HepG2 (cell line): Measurements from ENCODE around the gene BMP6. TPM values are rescaled to one million over a fixed set of nuclear protein-coding genes. Genes with fewer than 3 reads are reported as not detected.
A peak's percentile ranks its signal among the peaks of the same experiment; 100 is the strongest.

ENCODE experiments used
- AHR ChIP-seq: IDR thresholded peaks from 2 replicates; pipeline ENCODE4 v1.6.1; 2018; ENCODE audit warnings: missing genetic modification reagents, missing compliant biosample characterization
- ATF7 ChIP-seq, 2 experiments: fragments of 450-650 bp in 1 of 2; sonication (generic) in 1 of 2; formaldehyde crosslinking in 1 of 2; IDR thresholded peaks; 2 replicates each; pipeline versions ENCODE4 v1.4.0 to v1.6.1; 2016 to 2020; ENCODE audit warnings: antibody characterized with exemption in 1 of 2, mild to moderate bottlenecking in 1 of 2, missing genetic modification reagents in 1 of 2
- BCL6 ChIP-seq: IDR thresholded peaks from 2 replicates; pipeline ENCODE4 v1.6.1; 2016; ENCODE audit warnings: missing genetic modification reagents, missing compliant biosample characterization
- IRF2 ChIP-seq: IDR thresholded peaks from 2 replicates; pipeline ENCODE4 v1.6.1; 2018; ENCODE audit warnings: missing genetic modification reagents, missing compliant biosample characterization
- LCORL ChIP-seq, 2 experiments: fragments of 450-650 bp in 1 of 2; sonication (generic) in 1 of 2; formaldehyde crosslinking in 1 of 2; IDR thresholded peaks; 2 replicates each; pipeline versions ENCODE4 v1.5.0 to v1.6.1; 2017 to 2020; ENCODE audit warnings: antibody characterized with exemption in 1 of 2, missing genetic modification reagents in 1 of 2
- NFRKB ChIP-seq: fragments of 450-650 bp; IDR thresholded peaks from 2 replicates; pipeline ENCODE4 v1.6.1; 2017
- PCBP1 ChIP-seq: fragments of 200-400 bp; formaldehyde crosslinking; IDR thresholded peaks from 2 replicates; pipeline ENCODE4 v1.6.1; 2017; ENCODE audit warnings: mild to moderate bottlenecking, low read depth, low read length, borderline replicate concordance
- PPARG ChIP-seq: conservative IDR thresholded peaks from 2 replicates; pipeline ENCODE4 v1.6.1; 2016; ENCODE audit warnings: missing biosample characterization, missing genetic modification reagents
- TBX2 ChIP-seq: sonication (generic); formaldehyde crosslinking; IDR thresholded peaks from 2 replicates; pipeline ENCODE4 v1.5.0; 2020; ENCODE audit warnings: missing genetic modification reagents, mild to moderate bottlenecking, borderline replicate concordance
- TOE1 ChIP-seq: sonication (generic); formaldehyde crosslinking; IDR thresholded peaks from 2 replicates; pipeline ENCODE4 v1.4.0; 2020; ENCODE audit warnings: mild to moderate bottlenecking, missing genetic modification reagents
- ZNF333 ChIP-seq: sonication (generic); formaldehyde crosslinking; IDR thresholded peaks from 2 replicates; pipeline ENCODE4 v1.4.0; 2020; ENCODE audit warnings: mild to moderate bottlenecking, missing genetic modification reagents, borderline replicate concordance
- ZNF33B ChIP-seq: sonication (generic); formaldehyde crosslinking; IDR thresholded peaks from 2 replicates; pipeline ENCODE4 v1.5.1; 2020; ENCODE audit warnings: mild to moderate bottlenecking, missing genetic modification reagents
- polyA plus RNA-seq, 8 experiments: library from polyadenylated mRNA; depleted of rRNA in 3 of 8; stranded (reverse) in 7 of 8; unstranded in 1 of 8; fragments of >200 nt; fragmentation: Illumina TruSeq in 4 of 8; extraction: Trizol in 4 of 8; gene quantifications; 2 replicates each; pipeline versions ENCODE4 v1.2.1 to v1.2.3, GENCODE V29; 2011 to 2016; ENCODE audit warnings: low read depth in 4 of 8, missing spikeins in 1 of 8, mixed read lengths in 1 of 8; ENCODE audit not compliant: insufficient read depth in 1 of 8
- total RNA-seq, 5 experiments: library from RNA; depleted of rRNA; stranded (reverse); fragments of >200 nt; fragmentation: Illumina TruSeq; extraction: Trizol; gene quantifications; 2 replicates each; pipeline ENCODE4 v1.2.3, GENCODE V29; 2016; ENCODE audit warnings: low read depth in 1 of 5
- TF ChIP-seq, protein P1 (sequence below): sonication (generic); formaldehyde crosslinking; IDR thresholded peaks from 2 replicates; pipeline ENCODE4 v1.5.1; 2020; ENCODE audit warnings: mild to moderate bottlenecking, moderate library complexity, missing genetic modification reagents
- TF ChIP-seq, protein P2 (sequence below): sonication (generic); formaldehyde crosslinking; conservative IDR thresholded peaks from 2 replicates; pipeline ENCODE4 v1.8.1; 2023; ENCODE audit warnings: missing genetic modification reagents
- TF ChIP-seq, protein P3 (sequence below): sonication (generic); formaldehyde crosslinking; IDR thresholded peaks from 2 replicates; pipeline ENCODE4 v1.5.0; 2020; ENCODE audit warnings: mild to moderate bottlenecking, missing genetic modification reagents, moderate library complexity
- TF ChIP-seq, protein P4 (sequence below): IDR thresholded peaks from 2 replicates; pipeline ENCODE4 v1.4.0; 2020; ENCODE audit warnings: mild to moderate bottlenecking, missing genetic modification reagents
- TF ChIP-seq, protein P5 (sequence below): sonication (generic); formaldehyde crosslinking; IDR thresholded peaks from 2 replicates; pipeline ENCODE4 v1.4.0; 2020; ENCODE audit warnings: mild to moderate bottlenecking, low read depth, missing genetic modification reagents
- TF ChIP-seq, protein P6 (sequence below): sonication (generic); IDR thresholded peaks from 2 replicates; pipeline ENCODE4 v1.6.1; 2016; ENCODE audit warnings: low read depth, borderline replicate concordance

BMP6 gene
- total and polyA plus RNA-seq, 2 of the 13 experiments (the other 11 are each of a cell fraction or from before 2014, with no cell fraction given) = 0.09 to 0.18 TPM

DNA sequence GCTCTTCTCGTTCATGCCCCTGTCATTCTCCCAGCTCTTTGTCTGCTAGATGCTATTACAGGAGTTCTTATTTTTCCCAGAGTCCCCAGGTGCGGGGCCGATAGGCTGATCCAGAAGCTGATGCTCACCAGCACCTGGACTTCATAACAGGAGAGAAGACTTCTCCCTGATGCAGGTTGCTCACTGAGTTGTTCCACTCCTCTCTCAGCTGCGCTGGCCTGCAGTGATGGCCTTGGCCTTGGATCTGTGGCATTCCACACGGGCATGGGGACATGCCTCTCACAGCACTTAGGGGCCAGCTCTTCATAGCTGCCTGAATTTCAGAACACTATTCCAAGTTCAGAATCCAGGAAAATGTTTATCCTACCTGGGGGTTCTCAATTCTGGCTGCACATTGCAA is 191.8 kb downstream of the BMP6 start (continued):
- 0 out of 2 replicates have a peak, but pooled peaks have one; percentile 50 for TF ChIP-seq IRF2
- TF ChIP-seq, protein P1, sequence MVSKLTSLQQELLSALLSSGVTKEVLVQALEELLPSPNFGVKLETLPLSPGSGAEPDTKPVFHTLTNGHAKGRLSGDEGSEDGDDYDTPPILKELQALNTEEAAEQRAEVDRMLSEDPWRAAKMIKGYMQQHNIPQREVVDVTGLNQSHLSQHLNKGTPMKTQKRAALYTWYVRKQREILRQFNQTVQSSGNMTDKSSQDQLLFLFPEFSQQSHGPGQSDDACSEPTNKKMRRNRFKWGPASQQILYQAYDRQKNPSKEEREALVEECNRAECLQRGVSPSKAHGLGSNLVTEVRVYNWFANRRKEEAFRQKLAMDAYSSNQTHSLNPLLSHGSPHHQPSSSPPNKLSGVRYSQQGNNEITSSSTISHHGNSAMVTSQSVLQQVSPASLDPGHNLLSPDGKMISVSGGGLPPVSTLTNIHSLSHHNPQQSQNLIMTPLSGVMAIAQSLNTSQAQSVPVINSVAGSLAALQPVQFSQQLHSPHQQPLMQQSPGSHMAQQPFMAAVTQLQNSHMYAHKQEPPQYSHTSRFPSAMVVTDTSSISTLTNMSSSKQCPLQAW (CRISPR knock-in tag) = no peak
- no peak for TF ChIP-seq PCBP1
- TF ChIP-seq, protein P2, sequence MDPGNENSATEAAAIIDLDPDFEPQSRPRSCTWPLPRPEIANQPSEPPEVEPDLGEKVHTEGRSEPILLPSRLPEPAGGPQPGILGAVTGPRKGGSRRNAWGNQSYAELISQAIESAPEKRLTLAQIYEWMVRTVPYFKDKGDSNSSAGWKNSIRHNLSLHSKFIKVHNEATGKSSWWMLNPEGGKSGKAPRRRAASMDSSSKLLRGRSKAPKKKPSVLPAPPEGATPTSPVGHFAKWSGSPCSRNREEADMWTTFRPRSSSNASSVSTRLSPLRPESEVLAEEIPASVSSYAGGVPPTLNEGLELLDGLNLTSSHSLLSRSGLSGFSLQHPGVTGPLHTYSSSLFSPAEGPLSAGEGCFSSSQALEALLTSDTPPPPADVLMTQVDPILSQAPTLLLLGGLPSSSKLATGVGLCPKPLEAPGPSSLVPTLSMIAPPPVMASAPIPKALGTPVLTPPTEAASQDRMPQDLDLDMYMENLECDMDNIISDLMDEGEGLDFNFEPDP (CRISPR knock-in tag) = no peak
- TF ChIP-seq NFRKB = no peak
- TF ChIP-seq, protein P3, sequence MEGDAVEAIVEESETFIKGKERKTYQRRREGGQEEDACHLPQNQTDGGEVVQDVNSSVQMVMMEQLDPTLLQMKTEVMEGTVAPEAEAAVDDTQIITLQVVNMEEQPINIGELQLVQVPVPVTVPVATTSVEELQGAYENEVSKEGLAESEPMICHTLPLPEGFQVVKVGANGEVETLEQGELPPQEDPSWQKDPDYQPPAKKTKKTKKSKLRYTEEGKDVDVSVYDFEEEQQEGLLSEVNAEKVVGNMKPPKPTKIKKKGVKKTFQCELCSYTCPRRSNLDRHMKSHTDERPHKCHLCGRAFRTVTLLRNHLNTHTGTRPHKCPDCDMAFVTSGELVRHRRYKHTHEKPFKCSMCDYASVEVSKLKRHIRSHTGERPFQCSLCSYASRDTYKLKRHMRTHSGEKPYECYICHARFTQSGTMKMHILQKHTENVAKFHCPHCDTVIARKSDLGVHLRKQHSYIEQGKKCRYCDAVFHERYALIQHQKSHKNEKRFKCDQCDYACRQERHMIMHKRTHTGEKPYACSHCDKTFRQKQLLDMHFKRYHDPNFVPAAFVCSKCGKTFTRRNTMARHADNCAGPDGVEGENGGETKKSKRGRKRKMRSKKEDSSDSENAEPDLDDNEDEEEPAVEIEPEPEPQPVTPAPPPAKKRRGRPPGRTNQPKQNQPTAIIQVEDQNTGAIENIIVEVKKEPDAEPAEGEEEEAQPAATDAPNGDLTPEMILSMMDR (CRISPR knock-in tag) = no peak
- TF ChIP-seq ZNF333 (CRISPR knock-in tag) = no peak; the same call in 1 of the 2 replicates
- TF ChIP-seq, protein P4, sequence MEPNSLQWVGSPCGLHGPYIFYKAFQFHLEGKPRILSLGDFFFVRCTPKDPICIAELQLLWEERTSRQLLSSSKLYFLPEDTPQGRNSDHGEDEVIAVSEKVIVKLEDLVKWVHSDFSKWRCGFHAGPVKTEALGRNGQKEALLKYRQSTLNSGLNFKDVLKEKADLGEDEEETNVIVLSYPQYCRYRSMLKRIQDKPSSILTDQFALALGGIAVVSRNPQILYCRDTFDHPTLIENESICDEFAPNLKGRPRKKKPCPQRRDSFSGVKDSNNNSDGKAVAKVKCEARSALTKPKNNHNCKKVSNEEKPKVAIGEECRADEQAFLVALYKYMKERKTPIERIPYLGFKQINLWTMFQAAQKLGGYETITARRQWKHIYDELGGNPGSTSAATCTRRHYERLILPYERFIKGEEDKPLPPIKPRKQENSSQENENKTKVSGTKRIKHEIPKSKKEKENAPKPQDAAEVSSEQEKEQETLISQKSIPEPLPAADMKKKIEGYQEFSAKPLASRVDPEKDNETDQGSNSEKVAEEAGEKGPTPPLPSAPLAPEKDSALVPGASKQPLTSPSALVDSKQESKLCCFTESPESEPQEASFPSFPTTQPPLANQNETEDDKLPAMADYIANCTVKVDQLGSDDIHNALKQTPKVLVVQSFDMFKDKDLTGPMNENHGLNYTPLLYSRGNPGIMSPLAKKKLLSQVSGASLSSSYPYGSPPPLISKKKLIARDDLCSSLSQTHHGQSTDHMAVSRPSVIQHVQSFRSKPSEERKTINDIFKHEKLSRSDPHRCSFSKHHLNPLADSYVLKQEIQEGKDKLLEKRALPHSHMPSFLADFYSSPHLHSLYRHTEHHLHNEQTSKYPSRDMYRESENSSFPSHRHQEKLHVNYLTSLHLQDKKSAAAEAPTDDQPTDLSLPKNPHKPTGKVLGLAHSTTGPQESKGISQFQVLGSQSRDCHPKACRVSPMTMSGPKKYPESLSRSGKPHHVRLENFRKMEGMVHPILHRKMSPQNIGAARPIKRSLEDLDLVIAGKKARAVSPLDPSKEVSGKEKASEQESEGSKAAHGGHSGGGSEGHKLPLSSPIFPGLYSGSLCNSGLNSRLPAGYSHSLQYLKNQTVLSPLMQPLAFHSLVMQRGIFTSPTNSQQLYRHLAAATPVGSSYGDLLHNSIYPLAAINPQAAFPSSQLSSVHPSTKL = peak; percentile 80
- no peak for TF ChIP-seq TOE1 (CRISPR knock-in tag)
- TF ChIP-seq PPARG (CRISPR knock-in tag) = no peak
- TF ChIP-seq, protein P5, sequence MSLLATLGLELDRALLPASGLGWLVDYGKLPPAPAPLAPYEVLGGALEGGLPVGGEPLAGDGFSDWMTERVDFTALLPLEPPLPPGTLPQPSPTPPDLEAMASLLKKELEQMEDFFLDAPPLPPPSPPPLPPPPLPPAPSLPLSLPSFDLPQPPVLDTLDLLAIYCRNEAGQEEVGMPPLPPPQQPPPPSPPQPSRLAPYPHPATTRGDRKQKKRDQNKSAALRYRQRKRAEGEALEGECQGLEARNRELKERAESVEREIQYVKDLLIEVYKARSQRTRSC (CRISPR knock-in tag) = no peak
- TF ChIP-seq BCL6 = peak; percentile 78
- TF ChIP-seq ATF7 (IDR thresholded peaks at IDR 0.05) = no peak
- TF ChIP-seq ATF7 (CRISPR knock-in tag; IDR thresholded peaks at IDR 0.05) = 0 out of 2 replicates have a peak, but pooled peaks have one; percentile 11
- TF ChIP-seq TBX2 (CRISPR knock-in tag) = peak; percentile 54; the same call in 1 of the 2 replicates
- TF ChIP-seq, protein P6, sequence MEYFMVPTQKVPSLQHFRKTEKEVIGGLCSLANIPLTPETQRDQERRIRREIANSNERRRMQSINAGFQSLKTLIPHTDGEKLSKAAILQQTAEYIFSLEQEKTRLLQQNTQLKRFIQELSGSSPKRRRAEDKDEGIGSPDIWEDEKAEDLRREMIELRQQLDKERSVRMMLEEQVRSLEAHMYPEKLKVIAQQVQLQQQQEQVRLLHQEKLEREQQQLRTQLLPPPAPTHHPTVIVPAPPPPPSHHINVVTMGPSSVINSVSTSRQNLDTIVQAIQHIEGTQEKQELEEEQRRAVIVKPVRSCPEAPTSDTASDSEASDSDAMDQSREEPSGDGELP = peak; percentile 70
- TF ChIP-seq ZNF33B (CRISPR knock-in tag) = no peak
- TF ChIP-seq LCORL (IDR thresholded peaks at IDR 0.05) = no peak
- 0 out of 2 replicates have a peak, but pooled peaks have one; percentile 45 for TF ChIP-seq LCORL (CRISPR knock-in tag; IDR thresholded peaks at IDR 0.05)
- no peak for TF ChIP-seq AHR
